Activated T-cell treated with anti-CD3 and anti-CD28 coated beads, Interleukin-2, amount 50 U/mL, for 4 hours (primary cell): ENCODE measurements around the gene BMF. TPM values are rescaled to one million over a fixed set of nuclear protein-coding genes. Genes with fewer than 3 reads are reported as not detected.
"Not testable (repeated sequence)": the region's sequence is repeated elsewhere in the genome, so short reads cannot be mapped to it uniquely, and the experiment has no call there.

Experiments
- ATAC-seq, 2 donors: fragments of 200-7000 bp; cut with Tn5 transposase; one replicate each; pipeline ENCODE4 v1.10.0; 2021
- DNase-seq: peaks from one replicate; pipeline ENCODE4 v3.0.0-alpha.2; 2020
- H3K27me3 Mint-ChIP-seq: one replicate; pipeline ENCODE4 v1.8.0; 2021; ENCODE audit warnings: low read depth, mixed read lengths
- H3K36me3 Mint-ChIP-seq: one replicate; pipeline ENCODE4 v1.8.0; 2022; ENCODE audit warnings: mixed read lengths; ENCODE audit not compliant: insufficient read depth
- H3K4me1 Mint-ChIP-seq: one replicate; pipeline ENCODE4 v1.8.0; 2021; ENCODE audit warnings: low read depth, mixed read lengths
- H3K4me3 Mint-ChIP-seq: one replicate; pipeline ENCODE4 v1.8.0; 2021; ENCODE audit warnings: mild to moderate bottlenecking, moderate library complexity, mixed read lengths
- H3K9me3 Mint-ChIP-seq: one replicate; pipeline ENCODE4 v1.8.0; 2021; ENCODE audit warnings: mixed read lengths
- total RNA-seq, 3 donors: library from RNA; stranded (reverse); gene quantifications; one replicate each; pipeline ENCODE4 v1.2.1, GENCODE V29; 2021

BMF gene
- total RNA-seq, 3 donors from 2014 or later, result 3.1 to 7.1 (median 6.6) TPM

DNA sequence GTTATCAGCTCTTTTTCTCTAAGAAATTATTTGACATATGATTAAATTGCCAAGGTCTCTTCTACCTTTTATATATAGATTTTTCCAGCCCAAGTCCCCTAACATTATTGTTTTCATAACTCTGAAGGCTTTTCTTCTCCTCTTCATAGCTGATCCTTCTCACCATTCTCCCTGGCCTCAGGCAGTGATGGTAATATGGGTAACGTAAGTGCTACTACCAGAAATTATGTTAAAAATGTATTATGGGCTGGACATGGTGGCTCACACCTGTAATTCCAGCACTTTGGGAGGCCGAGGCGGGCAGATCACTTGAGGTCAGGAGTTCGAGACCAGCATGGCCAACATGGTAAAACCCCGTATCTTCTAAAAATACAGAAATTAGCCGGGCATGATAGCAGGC lies 29.2 kb downstream of the BMF start:
- H3K27me3 Mint-ChIP-seq, result peaks cover 24% of the 10 kb centered on the region
- H3K36me3 Mint-ChIP-seq, result no peaks in the 10 kb centered on the region
- no peak overlapping the region for H3K4me3 Mint-ChIP-seq
- DNase-seq, result no peak
- no peaks in the 10 kb centered on the region for H3K9me3 Mint-ChIP-seq
- ATAC-seq, result no peak
- H3K4me1 Mint-ChIP-seq, result peaks cover 19% of the 10 kb centered on the region

DNA sequence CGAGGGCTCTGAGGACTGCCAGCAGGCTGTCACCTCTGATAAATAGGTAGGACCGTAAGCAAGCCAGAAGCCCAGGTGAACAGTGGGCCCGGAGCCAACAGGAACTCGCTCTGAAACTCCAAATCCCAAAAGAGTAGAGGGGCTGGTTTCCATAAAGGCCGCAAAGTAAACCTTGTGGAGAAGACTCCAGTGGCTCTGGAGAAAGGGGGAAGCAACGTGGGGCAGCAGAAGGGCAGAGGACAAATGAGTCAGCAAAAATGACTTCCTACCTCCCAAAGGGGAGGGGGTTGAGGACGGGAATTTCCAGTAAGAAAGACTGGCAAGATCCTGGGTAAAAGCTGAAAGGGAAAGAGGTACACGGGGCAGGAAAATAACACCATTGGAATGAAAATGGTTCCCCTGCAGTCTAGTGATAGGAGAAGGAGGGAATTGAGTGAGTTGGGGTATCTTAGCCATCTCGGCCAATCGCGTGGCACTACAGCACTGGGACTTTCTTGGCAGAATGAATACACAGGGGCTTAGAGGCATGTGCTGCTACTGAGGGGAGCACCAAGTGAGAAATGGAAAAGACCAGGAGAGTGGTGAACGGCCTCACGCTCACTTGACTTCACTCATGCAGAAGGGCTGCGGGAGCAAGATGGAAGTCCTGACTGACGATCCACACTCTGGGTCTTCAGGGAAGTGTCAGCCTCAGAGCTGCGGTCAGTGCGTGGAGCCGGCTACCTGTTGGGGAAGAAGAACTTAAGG lies 33.2 kb downstream of the BMF start:
- Mint-ChIP-seq H3K36me3 (no peaks in the 10 kb centered on the region), H3K4me3 (no peak overlapping the region)

DNA sequence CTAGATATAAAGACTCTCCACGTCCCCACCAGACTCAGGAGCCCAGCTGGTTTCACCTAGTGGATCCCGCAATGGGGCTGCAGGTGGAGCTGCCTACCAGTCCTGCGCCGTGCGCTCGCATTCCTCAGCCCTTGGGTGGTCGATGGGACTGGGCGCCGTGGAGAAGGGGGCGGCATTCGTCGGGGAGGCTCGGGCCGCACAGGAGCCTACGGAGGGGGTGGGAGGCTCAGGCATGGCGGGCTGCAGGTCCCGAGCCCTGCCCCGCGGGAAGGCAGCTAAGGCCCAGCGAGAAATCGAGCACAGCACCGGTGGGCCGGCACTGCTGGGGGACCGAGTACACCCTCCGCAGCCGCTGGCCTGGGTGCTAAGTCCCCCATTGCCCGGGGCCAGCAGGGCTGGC lies 34.0 kb downstream of the BMF start:
- not testable (repeated sequence) for H3K36me3 Mint-ChIP-seq, H3K4me3 Mint-ChIP-seq, DNase-seq, H3K9me3 Mint-ChIP-seq, ATAC-seq, H3K4me1 Mint-ChIP-seq
- peaks cover 13% of the 10 kb centered on the region for H3K27me3 Mint-ChIP-seq

More for the DNA sequence above, 33.2 kb downstream of the BMF start:
- ATAC-seq (no peak), DNase-seq (no peak)
- peaks cover 10% of the 10 kb centered on the region for H3K4me1 Mint-ChIP-seq
- no peaks in the 10 kb centered on the region for H3K9me3 Mint-ChIP-seq
- H3K27me3 Mint-ChIP-seq, result peaks cover 13% of the 10 kb centered on the region

DNA sequence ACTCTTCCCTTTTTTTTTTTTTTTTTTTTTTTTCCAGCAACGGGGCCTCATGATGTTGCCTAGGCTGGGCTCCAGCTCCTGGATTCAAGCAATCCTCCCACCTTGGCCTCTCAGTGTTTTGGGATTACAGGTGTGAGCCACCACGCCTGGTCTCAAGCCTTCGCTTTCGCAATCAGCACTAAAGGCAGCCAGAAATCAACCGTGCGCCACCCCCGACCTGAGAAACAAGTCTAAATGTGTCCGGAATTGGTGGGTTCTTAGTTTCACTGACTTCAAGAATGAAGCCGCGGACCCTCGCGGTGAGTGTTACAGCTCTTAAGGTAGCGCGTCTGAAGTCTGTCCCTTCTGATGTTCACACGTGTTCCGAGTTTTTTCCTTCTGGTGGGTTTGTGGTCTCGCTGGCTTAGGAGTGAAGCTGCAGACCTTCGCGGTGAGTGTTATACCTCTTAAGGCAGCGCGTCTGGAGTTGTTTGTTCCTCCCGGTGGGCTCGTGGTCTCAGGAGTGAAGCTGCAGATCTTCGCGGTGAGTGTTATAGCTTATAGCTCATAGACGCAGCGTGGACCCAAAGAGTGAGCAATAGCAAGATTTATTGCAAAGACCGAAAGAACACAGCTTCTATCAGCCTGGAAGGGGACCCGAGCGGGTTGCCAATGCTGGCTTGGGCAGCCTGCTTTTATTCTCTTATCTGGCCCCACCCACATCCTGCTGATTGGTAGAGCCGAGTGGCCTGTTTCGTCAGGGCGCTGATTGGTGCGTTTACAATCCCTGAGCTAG lies 34.8 kb downstream of the BMF start:
- peak overlapping the region; percentile 69 for H3K4me3 Mint-ChIP-seq
- ATAC-seq, result peak; percentile 60 to 73
- not testable (repeated sequence) for H3K9me3 Mint-ChIP-seq, H3K4me1 Mint-ChIP-seq, H3K36me3 Mint-ChIP-seq, DNase-seq
- peaks cover 13% of the 10 kb centered on the region for H3K27me3 Mint-ChIP-seq

DNA sequence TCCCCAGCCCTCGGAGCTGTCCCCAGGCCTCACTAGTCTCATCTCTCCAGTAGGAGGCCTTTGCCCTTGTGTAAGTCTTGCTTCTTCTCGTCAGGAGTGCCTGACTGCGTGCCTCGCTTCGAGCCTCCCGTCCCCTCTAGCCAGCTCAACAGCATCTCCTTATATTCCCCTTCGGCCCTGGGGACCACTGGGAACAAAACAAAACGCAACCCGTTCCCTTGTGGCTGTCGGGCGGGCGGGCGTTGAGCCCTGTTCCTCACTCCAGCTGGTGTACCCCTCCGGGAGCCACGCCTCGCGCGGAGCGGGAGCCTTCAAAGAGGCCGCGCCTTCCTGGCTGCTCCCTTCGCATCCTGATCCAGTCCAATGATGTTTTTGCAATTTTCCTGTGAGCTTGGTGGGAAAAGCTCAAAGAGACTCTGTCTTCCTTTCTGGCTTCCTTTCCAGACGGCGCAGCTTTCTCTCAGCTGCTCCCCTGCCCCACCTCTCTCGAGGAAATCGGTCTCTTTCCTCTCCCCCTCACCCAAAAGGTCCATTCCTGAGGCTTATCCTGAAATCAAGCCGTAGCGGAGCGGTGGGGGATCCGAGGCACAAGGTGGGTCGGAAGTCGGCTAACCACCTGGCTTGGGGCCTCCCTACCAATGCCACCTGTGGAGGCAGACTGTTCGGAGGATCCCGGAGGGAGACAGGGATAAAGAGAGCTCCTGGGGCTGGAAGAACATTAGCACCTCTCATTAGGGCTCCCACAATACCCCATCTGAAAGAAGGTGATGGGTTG lies 36.3 kb downstream of the BMF start:
- DNase-seq (no peak), ATAC-seq (no peak)
- no peak overlapping the region for H3K4me3 Mint-ChIP-seq
- no peaks in the 10 kb centered on the region for H3K36me3 Mint-ChIP-seq
- peaks cover 10% of the 10 kb centered on the region for H3K4me1 Mint-ChIP-seq
- peaks cover 13% of the 10 kb centered on the region for H3K27me3 Mint-ChIP-seq
- no peaks in the 10 kb centered on the region for H3K9me3 Mint-ChIP-seq

DNA sequence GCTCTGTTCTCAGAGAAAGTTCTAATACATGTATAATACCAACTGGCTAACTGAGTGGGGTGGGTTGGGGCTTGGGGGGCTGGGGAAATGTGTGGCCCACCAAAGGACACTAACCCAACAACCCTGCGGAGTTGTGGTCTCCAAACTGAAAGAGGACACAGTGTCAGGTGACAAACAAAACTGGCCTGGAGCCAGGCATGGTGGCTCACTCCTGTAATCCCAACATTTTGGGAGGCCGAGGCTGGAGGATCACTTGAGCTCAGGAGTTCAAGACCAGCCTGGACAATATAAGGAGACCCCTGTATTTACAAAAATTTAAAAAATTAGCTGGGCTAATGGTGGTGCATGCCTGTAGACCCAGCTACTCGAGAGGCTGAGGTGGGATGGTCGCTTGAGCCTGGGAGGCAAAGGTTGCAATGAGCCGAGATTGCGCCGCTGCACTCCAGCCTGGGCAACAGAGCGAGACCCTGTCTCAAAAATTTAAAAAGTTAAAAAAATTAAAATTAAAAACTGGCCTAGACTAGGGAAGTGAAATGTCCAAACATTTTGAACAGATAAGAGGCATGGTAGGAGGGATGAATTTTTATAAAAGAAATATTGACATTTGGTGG lies 38.0 kb downstream of the BMF start:
- Mint-ChIP-seq H3K4me3 (no peak overlapping the region), H3K27me3 (peaks cover 13% of the 10 kb centered on the region), H3K9me3 (no peaks in the 10 kb centered on the region), H3K4me1 (peaks cover 10% of the 10 kb centered on the region), H3K36me3 (no peaks in the 10 kb centered on the region)
- no peak for ATAC-seq
- no peak for DNase-seq

DNA sequence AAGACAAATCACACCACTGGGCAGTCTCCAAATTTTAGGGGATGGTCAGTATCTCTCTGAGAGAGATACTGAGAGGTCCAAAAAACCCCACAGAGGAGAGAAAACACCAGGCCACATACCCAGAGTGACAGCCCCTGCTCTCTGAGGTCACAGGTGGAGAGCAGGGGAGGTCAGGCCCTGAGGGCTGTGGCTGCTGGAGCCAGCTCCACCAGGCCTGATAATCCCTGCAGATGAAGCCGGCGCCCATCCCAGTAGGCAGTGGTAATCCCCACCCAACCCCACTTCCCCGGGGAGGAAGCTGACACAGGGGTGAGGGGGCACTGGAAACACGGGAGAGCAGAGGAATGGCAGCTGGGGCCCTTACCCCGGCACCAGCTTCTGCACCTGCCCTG lies 38.5 kb downstream of the BMF start:
- no peak for ATAC-seq
- peaks cover 13% of the 10 kb centered on the region for H3K27me3 Mint-ChIP-seq
- H3K4me3 Mint-ChIP-seq, result no peak overlapping the region
- DNase-seq, result no peak
- H3K36me3 Mint-ChIP-seq, result no peaks in the 10 kb centered on the region
- H3K9me3 Mint-ChIP-seq, result no peaks in the 10 kb centered on the region
- peaks cover 10% of the 10 kb centered on the region for H3K4me1 Mint-ChIP-seq

DNA sequence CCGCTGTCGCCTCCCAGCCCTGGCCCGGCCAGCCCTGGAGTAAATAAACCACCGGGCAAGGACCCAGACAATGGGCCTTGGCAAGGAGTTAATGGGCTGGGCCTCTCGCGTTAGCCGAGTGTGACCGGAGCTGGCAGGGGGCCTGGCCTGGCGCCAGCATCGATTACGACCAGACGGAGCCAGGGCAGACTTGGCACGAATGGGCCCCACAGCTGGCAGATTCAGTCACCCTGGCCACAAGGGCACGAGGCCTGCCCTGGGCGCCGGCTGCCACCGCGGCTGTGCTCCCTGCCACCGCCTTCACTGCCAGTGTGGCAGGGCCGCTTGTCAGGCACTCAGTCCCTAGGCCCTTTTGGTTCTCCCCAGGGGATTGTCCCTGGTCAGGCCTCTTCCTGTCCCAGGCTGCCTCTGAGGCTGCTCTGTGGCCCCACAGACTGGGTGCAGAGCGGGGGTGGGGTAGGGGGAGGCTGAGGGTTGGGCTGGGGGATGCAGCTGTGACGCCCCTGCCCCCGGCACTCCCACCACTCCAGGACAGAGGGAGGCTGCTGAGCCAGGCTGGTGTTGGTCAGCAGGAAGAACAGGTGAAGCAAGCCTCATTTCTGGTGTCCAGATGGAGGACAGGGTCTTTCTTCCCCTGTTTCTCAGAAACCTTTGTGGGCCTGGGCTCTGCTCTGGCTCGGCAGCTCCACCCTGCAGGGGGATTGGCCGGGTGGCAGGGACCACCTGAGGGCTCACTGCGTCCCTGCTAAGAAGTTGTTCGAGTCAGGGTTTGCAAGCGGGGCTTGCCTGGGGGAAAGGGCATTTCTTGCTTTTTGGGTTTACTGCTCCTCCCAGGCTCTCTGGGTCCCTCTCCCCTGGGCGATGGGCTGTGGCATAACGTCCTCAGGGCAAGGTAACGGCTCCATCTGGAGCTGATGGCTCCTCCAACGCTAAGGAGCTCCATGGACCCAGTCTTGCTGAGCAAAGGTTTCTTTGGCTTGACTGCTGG lies 39.2 kb downstream of the BMF start:
- Mint-ChIP-seq H3K4me1 (peaks cover 13% of the 10 kb centered on the region), H3K9me3 (no peaks in the 10 kb centered on the region), H3K4me3 (no peak overlapping the region), H3K36me3 (no peaks in the 10 kb centered on the region), H3K27me3 (peaks cover 13% of the 10 kb centered on the region)
- DNase-seq, result no peak
- ATAC-seq, result no peak

DNA sequence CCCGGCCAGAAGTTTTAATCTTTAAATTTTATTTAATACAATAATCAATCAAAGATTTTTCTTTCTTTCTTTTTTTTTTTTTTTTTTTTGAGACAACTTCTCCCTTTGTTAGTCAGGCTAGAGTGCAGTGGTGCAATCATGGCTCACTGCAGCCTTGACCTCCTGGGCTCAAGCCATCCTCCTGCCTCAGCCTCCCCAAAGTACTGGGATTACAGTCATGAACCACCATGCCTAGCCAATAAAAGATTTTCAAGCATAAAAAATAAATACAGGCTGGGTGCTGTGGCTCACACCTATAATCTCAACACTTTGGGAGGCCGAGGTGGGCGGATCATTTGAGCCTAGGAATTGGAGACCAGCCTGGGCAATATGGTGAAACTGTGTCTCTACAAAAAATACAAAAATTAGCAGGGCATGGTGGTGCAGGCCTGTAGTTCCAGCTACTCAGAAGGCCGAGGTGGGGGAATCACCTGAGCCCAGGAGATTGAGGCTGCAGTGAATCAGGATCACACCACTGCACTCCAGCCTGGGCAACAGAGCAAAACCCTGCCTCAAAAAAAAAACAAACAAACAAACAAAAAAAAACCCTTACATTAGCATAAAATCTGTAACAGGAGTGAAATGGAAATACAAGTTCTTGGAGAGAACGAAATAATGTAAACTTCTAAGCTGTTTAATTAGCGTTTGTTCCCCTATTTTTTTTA lies 40.6 kb downstream of the BMF start:
- peaks cover 6% of the 10 kb centered on the region for H3K27me3 Mint-ChIP-seq
- H3K9me3 Mint-ChIP-seq, result no peaks in the 10 kb centered on the region
- DNase-seq (no peak), ATAC-seq (no peak)
- peaks cover 10% of the 10 kb centered on the region for H3K4me1 Mint-ChIP-seq
- H3K4me3 Mint-ChIP-seq, result no peak overlapping the region
- H3K36me3 Mint-ChIP-seq, result no peaks in the 10 kb centered on the region

DNA sequence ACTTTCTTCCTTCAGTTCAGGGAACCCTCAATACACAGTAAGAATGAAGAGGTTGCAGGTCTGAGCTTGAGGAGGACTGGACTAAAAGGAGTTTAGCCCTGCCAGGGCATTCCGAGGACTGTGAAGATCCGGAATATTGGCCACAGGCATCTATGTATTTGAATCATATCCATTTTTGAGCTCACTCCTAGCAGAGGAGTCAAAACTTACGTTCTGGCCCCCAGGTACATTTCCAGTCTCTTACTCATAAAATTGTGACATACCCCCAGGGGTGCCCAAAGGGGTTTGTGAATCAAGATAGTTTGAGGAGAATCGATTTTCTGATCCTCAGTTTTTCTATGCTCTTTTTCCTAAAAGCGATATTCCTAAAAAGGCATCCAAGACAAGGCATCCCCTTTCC lies 42.1 kb downstream of the BMF start:
- H3K27me3 Mint-ChIP-seq, result no peaks in the 10 kb centered on the region
- DNase-seq, result no peak
- ATAC-seq, result no peak
- peaks cover 10% of the 10 kb centered on the region for H3K4me1 Mint-ChIP-seq
- no peak overlapping the region for H3K4me3 Mint-ChIP-seq
- no peaks in the 10 kb centered on the region for H3K36me3 Mint-ChIP-seq
- no peaks in the 10 kb centered on the region for H3K9me3 Mint-ChIP-seq

DNA sequence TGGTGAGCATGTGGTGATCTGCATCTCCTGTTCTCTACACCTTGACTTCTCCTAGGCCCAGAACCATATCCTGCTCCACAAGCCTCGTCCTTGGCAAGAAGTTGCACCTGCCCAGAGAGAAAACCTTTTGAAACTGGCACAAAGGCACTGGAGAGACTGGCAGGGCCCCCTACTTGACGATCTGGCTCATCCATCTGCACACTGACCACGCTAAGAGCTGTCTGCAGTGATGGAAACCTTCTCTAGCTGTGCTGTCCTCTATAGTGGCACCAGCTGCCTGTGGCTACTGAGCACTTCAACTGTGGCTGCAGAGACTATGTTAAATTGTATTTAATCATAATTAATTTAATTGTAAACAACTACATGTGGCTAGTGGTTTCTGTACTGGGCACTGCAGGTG lies 43.5 kb downstream of the BMF start:
- Mint-ChIP-seq H3K4me1 (peaks cover 13% of the 10 kb centered on the region), H3K4me3 (no peak overlapping the region), H3K36me3 (no peaks in the 10 kb centered on the region), H3K27me3 (no peaks in the 10 kb centered on the region), H3K9me3 (no peaks in the 10 kb centered on the region)
- ATAC-seq (no peak), DNase-seq (no peak)

DNA sequence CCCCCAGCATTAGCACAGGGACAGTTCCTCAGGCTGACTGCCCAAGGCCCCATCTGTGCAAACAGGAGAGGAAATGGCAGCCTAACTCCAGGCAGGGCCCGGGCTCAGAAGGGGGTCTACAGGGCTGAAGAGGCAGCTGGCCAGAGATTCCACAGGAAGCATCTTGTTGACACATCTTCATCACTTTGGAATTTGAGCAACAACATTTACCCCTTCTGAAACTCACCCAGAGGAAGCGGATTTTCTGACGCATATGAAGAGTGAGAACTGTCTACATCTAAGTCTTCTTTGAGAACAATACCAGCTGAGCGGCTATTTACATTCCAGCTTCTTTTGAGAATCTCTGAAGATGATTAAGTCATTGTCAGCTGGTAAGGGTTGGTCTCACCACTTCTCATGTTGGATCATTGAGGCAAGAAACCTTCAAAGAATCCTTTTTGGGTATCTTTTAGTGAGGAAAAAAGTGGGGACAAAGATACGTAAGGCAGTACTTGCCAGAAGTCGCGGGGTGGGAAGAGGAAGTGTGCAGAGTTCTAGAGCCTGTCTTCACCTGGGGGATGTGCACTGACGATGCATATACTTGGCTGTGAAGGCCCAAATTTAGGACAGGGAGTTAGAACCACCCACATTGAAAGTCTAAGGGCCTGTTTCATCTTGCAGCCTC lies 44.3 kb downstream of the BMF start:
- H3K27me3 Mint-ChIP-seq, result no peaks in the 10 kb centered on the region
- no peaks in the 10 kb centered on the region for H3K9me3 Mint-ChIP-seq
- ATAC-seq (peak; percentile 64 to 82), DNase-seq (no peak)
- H3K36me3 Mint-ChIP-seq, result no peaks in the 10 kb centered on the region
- H3K4me1 Mint-ChIP-seq, result peaks cover 13% of the 10 kb centered on the region
- H3K4me3 Mint-ChIP-seq, result no peak overlapping the region
